GM18498 (cell line): ENCODE measurements around the gene SEC16A.

ENCODE experiments used
- ATAC-seq: cut with Tn5 transposase; IDR thresholded peaks from one replicate; pipeline ENCODE4 v1.9.1; 2021; ENCODE audit warnings: mild to moderate bottlenecking, moderate library complexity; ENCODE audit not compliant: unreplicated experiment

Gene SEC16A

GRCh38 chr9:136502940-136503550, 20.2 kb upstream of the SEC16A start:
- no peak for ATAC-seq

GRCh38 chr9:136502196-136502595, 19.4 kb upstream of the SEC16A start:
- no peak for ATAC-seq

- no peak for ATAC-seq
Measured at GRCh38 chr9:136501686-136502085, 18.8 kb upstream of the SEC16A start.

GRCh38 chr9:136499935-136500910, 17.4 kb upstream of the SEC16A start:
- ATAC-seq: no peak

- no peak for ATAC-seq
Measured at GRCh38 chr9:136499071-136499934, 16.5 kb upstream of the SEC16A start.

GRCh38 chr9:136497916-136498695, 15.3 kb upstream of the SEC16A start:
- ATAC-seq: no peak

- ATAC-seq: no peak
Measured at GRCh38 chr9:136496801-136497620, 14.2 kb upstream of the SEC16A start.

GRCh38 chr9:136496181-136496580, 13.3 kb upstream of the SEC16A start:
- no peak for ATAC-seq

- ATAC-seq: no peak
Measured at GRCh38 chr9:136495238-136495800, 12.5 kb upstream of the SEC16A start.

- no peak for ATAC-seq
Measured at GRCh38 chr9:136494531-136495215, 11.8 kb upstream of the SEC16A start.

GRCh38 chr9:136494012-136494411, 11.2 kb upstream of the SEC16A start:
- ATAC-seq: no peak

- ATAC-seq: no peak
Measured at GRCh38 chr9:136493567-136493971, 10.7 kb upstream of the SEC16A start.

- ATAC-seq: no peak
Measured at GRCh38 chr9:136492978-136493522, 10.2 kb upstream of the SEC16A start.

- ATAC-seq: no peak
Measured at GRCh38 chr9:136489731-136490130, 6.9 kb upstream of the SEC16A start.

GRCh38 chr9:136488247-136489214, 5.7 kb upstream of the SEC16A start:
- ATAC-seq: no peak

GRCh38 chr9:136487672-136488071, 4.8 kb upstream of the SEC16A start:
- no peak for ATAC-seq
